Measurements from ENCODE around the gene RLN1.
"Not testable (repeated sequence)": the region's sequence is repeated elsewhere in the genome, so short reads cannot be mapped to it uniquely, and the experiment has no call there.

The RLN1 gene

GRCh38 chr9:5355817-5356216 is 16.1 kb upstream of the RLN1 start:
- Histone ChIP-seq H3K4me1 (ENCODE audit: insufficient read depth, low read length) (no peaks in the 10 kb centered on the region), H3K9me3 (ENCODE audit: low read length) (peaks cover 2% of the 10 kb centered on the region), H3K27me3 (ENCODE audit: insufficient read depth, low read length) (no peaks in the 10 kb centered on the region), H3K4me3 (ENCODE audit: low read length) (no peak overlapping the region), H2AFZ (ENCODE audit: low read depth, low read length) (no peak overlapping the region), H3K36me3 (ENCODE audit: insufficient read depth, low read length) (peaks cover 4% of the 10 kb centered on the region)

GRCh38 chr9:5355226-5355625 is 15.6 kb upstream of the RLN1 start:
- no peak overlapping the region for H3K4me3 ChIP-seq (ENCODE audit: low read length)
- no peaks in the 10 kb centered on the region for H3K27me3 ChIP-seq (ENCODE audit: insufficient read depth, low read length)
- H3K4me1 ChIP-seq (ENCODE audit: insufficient read depth, low read length), result no peaks in the 10 kb centered on the region
- H2AFZ ChIP-seq (ENCODE audit: low read depth, low read length), result no peak overlapping the region
- H3K36me3 ChIP-seq (ENCODE audit: insufficient read depth, low read length), result peaks cover 4% of the 10 kb centered on the region
- peaks cover 2% of the 10 kb centered on the region for H3K9me3 ChIP-seq (ENCODE audit: low read length)

- H3K4me3 ChIP-seq (ENCODE audit: low read length), result no peak overlapping the region
- H3K4me1 ChIP-seq (ENCODE audit: insufficient read depth, low read length), result no peaks in the 10 kb centered on the region
- peaks cover 4% of the 10 kb centered on the region for H3K36me3 ChIP-seq (ENCODE audit: insufficient read depth, low read length)
- peaks cover 2% of the 10 kb centered on the region for H3K9me3 ChIP-seq (ENCODE audit: low read length)
- H2AFZ ChIP-seq (ENCODE audit: low read depth, low read length), result no peak overlapping the region
- no peaks in the 10 kb centered on the region for H3K27me3 ChIP-seq (ENCODE audit: insufficient read depth, low read length)
Observed at GRCh38 chr9:5354184-5354583, 14.5 kb upstream of the RLN1 start.

GRCh38 chr9:5352637-5353248 is 13.1 kb upstream of the RLN1 start:
- no peaks in the 10 kb centered on the region for H3K4me1 ChIP-seq (ENCODE audit: insufficient read depth, low read length)
- no peak overlapping the region for H2AFZ ChIP-seq (ENCODE audit: low read depth, low read length)
- H3K9me3 ChIP-seq (ENCODE audit: low read length), result peaks cover 2% of the 10 kb centered on the region
- H3K36me3 ChIP-seq (ENCODE audit: insufficient read depth, low read length), result peaks cover 4% of the 10 kb centered on the region
- H3K27me3 ChIP-seq (ENCODE audit: insufficient read depth, low read length), result no peaks in the 10 kb centered on the region
- H3K4me3 ChIP-seq (ENCODE audit: low read length), result no peak overlapping the region

- Histone ChIP-seq H3K9me3 (ENCODE audit: low read length) (no peaks in the 10 kb centered on the region), H2AFZ (ENCODE audit: low read depth, low read length) (no peak overlapping the region), H3K4me3 (ENCODE audit: low read length) (no peak overlapping the region), H3K36me3 (ENCODE audit: insufficient read depth, low read length) (no peaks in the 10 kb centered on the region), H3K4me1 (ENCODE audit: insufficient read depth, low read length) (no peaks in the 10 kb centered on the region), H3K27me3 (ENCODE audit: insufficient read depth, low read length) (peaks cover 2% of the 10 kb centered on the region)
Observed at GRCh38 chr9:5336688-5337087, 3.0 kb downstream of the RLN1 start.

- H2AFZ ChIP-seq (ENCODE audit: low read depth, low read length); H3K4me1 ChIP-seq (ENCODE audit: insufficient read depth, low read length); H3K9me3 ChIP-seq (ENCODE audit: low read length); H3K27me3 ChIP-seq (ENCODE audit: insufficient read depth, low read length); H3K36me3 ChIP-seq (ENCODE audit: insufficient read depth, low read length); H3K4me3 ChIP-seq (ENCODE audit: low read length): not testable (repeated sequence)
Observed at GRCh38 chr9:5331276-5331675, 8.4 kb downstream of the RLN1 start.

GRCh38 chr9:5326893-5327548 is 12.7 kb downstream of the RLN1 start:
- H3K36me3 ChIP-seq (ENCODE audit: insufficient read depth, low read length), result no peaks in the 10 kb centered on the region
- peak overlapping the region; percentile 11 for H3K4me3 ChIP-seq (ENCODE audit: low read length)
- H3K27me3 ChIP-seq (ENCODE audit: insufficient read depth, low read length), result no peaks in the 10 kb centered on the region
- no peaks in the 10 kb centered on the region for H3K4me1 ChIP-seq (ENCODE audit: insufficient read depth, low read length)
- H2AFZ ChIP-seq (ENCODE audit: low read depth, low read length), result no peak overlapping the region
- no peaks in the 10 kb centered on the region for H3K9me3 ChIP-seq (ENCODE audit: low read length)

- Histone ChIP-seq H3K4me3 (ENCODE audit: low read length) (no peak overlapping the region), H3K9me3 (ENCODE audit: low read length) (no peaks in the 10 kb centered on the region), H2AFZ (ENCODE audit: low read depth, low read length) (no peak overlapping the region)
Observed at GRCh38 chr9:5326187-5326586, 13.5 kb downstream of the RLN1 start.

GRCh38 chr9:5321601-5322000 is 18.1 kb downstream of the RLN1 start:
- not testable (repeated sequence) for H2AFZ ChIP-seq (ENCODE audit: low read depth, low read length); H3K27me3 ChIP-seq (ENCODE audit: insufficient read depth, low read length); H3K36me3 ChIP-seq (ENCODE audit: insufficient read depth, low read length); H3K4me1 ChIP-seq (ENCODE audit: insufficient read depth, low read length); H3K9me3 ChIP-seq (ENCODE audit: low read length); H3K4me3 ChIP-seq (ENCODE audit: low read length)

More at GRCh38 chr9:5326187-5326586, 13.5 kb downstream of the RLN1 start:
- no peaks in the 10 kb centered on the region for H3K27me3 ChIP-seq (ENCODE audit: insufficient read depth, low read length)
- no peaks in the 10 kb centered on the region for H3K4me1 ChIP-seq (ENCODE audit: insufficient read depth, low read length)
- H3K36me3 ChIP-seq (ENCODE audit: insufficient read depth, low read length), result no peaks in the 10 kb centered on the region

GRCh38 chr9:5321058-5321457 is 18.6 kb downstream of the RLN1 start:
- H2AFZ ChIP-seq (ENCODE audit: low read depth, low read length), result no peak overlapping the region
- H3K9me3 ChIP-seq (ENCODE audit: low read length), result no peaks in the 10 kb centered on the region
- H3K4me3 ChIP-seq (ENCODE audit: low read length), result no peak overlapping the region
- no peaks in the 10 kb centered on the region for H3K36me3 ChIP-seq (ENCODE audit: insufficient read depth, low read length)
- H3K4me1 ChIP-seq (ENCODE audit: insufficient read depth, low read length), result no peaks in the 10 kb centered on the region
- H3K27me3 ChIP-seq (ENCODE audit: insufficient read depth, low read length), result no peaks in the 10 kb centered on the region

- H3K36me3 ChIP-seq (ENCODE audit: insufficient read depth, low read length); H3K9me3 ChIP-seq (ENCODE audit: low read length); H3K4me1 ChIP-seq (ENCODE audit: insufficient read depth, low read length); H2AFZ ChIP-seq (ENCODE audit: low read depth, low read length); H3K27me3 ChIP-seq (ENCODE audit: insufficient read depth, low read length); H3K4me3 ChIP-seq (ENCODE audit: low read length): not testable (repeated sequence)
Observed at GRCh38 chr9:5316406-5316805, 23.3 kb downstream of the RLN1 start.

- no peaks in the 10 kb centered on the region for H3K36me3 ChIP-seq (ENCODE audit: insufficient read depth, low read length)
- H3K4me3 ChIP-seq (ENCODE audit: low read length), result no peak overlapping the region
- H3K9me3 ChIP-seq (ENCODE audit: low read length), result peaks cover 8% of the 10 kb centered on the region
- H2AFZ ChIP-seq (ENCODE audit: low read depth, low read length), result no peak overlapping the region
- no peaks in the 10 kb centered on the region for H3K27me3 ChIP-seq (ENCODE audit: insufficient read depth, low read length)
- H3K4me1 ChIP-seq (ENCODE audit: insufficient read depth, low read length), result no peaks in the 10 kb centered on the region
Observed at GRCh38 chr9:5315187-5315923, 24.3 kb downstream of the RLN1 start.

GRCh38 chr9:5310851-5311250 is 28.8 kb downstream of the RLN1 start:
- Histone ChIP-seq H3K9me3 (ENCODE audit: low read length) (peaks cover 8% of the 10 kb centered on the region), H3K4me3 (ENCODE audit: low read length) (no peak overlapping the region), H3K36me3 (ENCODE audit: insufficient read depth, low read length) (no peaks in the 10 kb centered on the region), H2AFZ (ENCODE audit: low read depth, low read length) (no peak overlapping the region), H3K4me1 (ENCODE audit: insufficient read depth, low read length) (peaks cover 3% of the 10 kb centered on the region), H3K27me3 (ENCODE audit: insufficient read depth, low read length) (no peaks in the 10 kb centered on the region)
